AG09309 (cell line): ENCODE data around the gene KCTD1.

ENCODE experiments used
- DNase-seq: peaks from one replicate; pipeline ENCODE4 v3.0.0-alpha.2; 2010; ENCODE audit warnings: low read depth
- H3K4me3 ChIP-seq: 2 replicates; pipeline ENCODE4 v1.5.1; 2011; ENCODE audit warnings: mild to moderate bottlenecking, low read depth, low read length, moderate library complexity; ENCODE audit not compliant: control insufficient read depth
- TF ChIP-seq, protein P1 (sequence below): IDR thresholded peaks from 2 replicates; pipeline ENCODE4 v1.5.1; 2011; ENCODE audit warnings: mild to moderate bottlenecking, low read depth, low read length, inconsistent platforms; ENCODE audit not compliant: insufficient read depth, control insufficient read depth; ENCODE audit errors: missing control alignments

Gene KCTD1

DNA sequence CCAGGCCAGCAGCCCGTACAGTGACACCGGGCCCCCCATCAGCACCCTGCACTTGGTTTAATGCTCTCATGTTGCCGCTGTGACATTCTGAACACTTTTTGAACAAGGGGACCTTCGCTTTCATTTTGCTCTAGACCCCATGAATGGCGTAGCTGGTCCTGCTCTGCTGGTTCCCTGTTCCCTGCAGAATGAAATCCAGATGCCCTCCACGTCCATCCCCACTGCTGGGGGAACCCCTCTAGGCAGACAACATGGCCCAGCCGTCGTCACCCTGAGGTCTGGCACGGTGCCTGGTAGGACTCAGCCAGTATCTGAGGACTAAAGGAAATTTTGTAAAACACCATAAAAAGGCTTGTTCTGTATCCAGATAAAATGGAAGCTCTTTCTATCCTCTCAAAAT lies 128.6 kb downstream of the KCTD1 start:
- TF ChIP-seq, protein P1, sequence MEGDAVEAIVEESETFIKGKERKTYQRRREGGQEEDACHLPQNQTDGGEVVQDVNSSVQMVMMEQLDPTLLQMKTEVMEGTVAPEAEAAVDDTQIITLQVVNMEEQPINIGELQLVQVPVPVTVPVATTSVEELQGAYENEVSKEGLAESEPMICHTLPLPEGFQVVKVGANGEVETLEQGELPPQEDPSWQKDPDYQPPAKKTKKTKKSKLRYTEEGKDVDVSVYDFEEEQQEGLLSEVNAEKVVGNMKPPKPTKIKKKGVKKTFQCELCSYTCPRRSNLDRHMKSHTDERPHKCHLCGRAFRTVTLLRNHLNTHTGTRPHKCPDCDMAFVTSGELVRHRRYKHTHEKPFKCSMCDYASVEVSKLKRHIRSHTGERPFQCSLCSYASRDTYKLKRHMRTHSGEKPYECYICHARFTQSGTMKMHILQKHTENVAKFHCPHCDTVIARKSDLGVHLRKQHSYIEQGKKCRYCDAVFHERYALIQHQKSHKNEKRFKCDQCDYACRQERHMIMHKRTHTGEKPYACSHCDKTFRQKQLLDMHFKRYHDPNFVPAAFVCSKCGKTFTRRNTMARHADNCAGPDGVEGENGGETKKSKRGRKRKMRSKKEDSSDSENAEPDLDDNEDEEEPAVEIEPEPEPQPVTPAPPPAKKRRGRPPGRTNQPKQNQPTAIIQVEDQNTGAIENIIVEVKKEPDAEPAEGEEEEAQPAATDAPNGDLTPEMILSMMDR = no peak
- H3K4me3 ChIP-seq = no peak overlapping the region
- no peak for DNase-seq

DNA sequence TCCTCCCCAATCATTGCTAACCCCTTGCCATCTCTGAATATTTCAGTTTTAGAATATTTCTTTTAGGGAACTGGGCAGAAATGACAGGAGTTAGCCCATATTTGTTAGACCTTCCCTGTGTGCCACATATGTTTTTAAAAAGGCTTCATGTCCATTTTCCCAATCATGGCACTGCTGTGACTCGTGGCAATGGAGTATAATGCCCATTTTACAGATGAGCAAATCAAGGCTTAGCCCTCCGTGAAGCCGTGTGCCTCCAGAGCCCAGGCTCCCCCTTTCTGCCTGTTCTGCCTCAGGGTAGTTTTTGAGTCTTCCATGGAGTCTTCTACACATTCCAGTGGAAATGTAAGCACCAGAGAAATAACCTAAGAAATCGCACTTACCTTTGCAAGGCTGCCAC lies 130.1 kb downstream of the KCTD1 start:
- no peak overlapping the region for H3K4me3 ChIP-seq
- TF ChIP-seq, protein P1 = no peak
- DNase-seq = no peak

- TF ChIP-seq, protein P1 = no peak
- no peak for DNase-seq
- H3K4me3 ChIP-seq = no peak overlapping the region
These were observed 131.2 kb downstream of the KCTD1 start for GRCh38 chr18:26417190-26417589.

- no peak overlapping the region for H3K4me3 ChIP-seq
- TF ChIP-seq, protein P1 = no peak
- no peak for DNase-seq
These were observed 131.7 kb downstream of the KCTD1 start for GRCh38 chr18:26416652-26417150.

- TF ChIP-seq, protein P1 = no peak
- H3K4me3 ChIP-seq = no peak overlapping the region
- DNase-seq = no peak
These were observed 132.7 kb downstream of the KCTD1 start for GRCh38 chr18:26415631-26416030.

DNA sequence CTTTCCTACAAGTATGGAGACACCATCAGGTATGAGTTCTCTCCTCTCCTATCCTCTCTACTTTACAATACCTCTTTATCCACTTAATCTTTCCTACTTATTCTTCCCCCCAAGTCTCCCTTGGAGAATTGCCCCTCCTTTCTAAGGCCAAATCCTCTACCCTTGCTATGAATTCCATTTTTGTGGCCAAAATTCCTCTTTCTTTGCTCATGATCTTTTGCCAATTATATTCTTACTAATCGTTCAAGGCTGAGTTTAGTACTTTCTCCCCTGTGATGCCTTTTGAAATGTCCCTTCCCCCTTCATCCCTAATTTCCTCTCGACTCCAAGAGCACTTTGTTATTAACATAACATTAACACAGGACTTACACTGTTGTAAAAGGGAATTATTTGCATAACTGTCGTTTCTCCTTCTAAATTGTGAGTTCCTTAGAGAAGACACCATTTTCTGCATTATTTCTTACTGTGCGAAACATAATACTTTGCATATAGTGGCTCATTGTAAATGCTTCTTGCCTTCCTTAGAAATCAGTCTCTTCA lies 133.4 kb downstream of the KCTD1 start:
- DNase-seq = no peak
- TF ChIP-seq, protein P1 = no peak

DNA sequence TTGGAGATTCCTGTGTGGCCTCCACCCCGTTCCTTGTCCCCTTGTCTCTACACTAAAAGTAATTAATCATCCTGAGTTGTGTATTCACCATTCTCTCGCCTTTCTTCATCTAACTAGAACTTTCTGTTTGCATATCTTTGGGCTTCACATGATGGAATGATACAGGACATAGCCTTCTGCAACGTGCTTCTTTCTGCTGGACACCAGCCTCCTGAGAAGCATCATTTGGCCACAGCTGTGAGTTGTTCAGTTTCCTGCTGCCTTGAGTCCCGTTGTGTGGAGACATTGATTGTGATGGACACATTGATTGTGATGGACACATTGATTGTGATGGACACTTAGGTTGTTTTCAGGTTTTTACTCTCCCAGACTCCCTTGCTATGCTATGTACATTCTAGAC lies 139.3 kb downstream of the KCTD1 start:
- TF ChIP-seq, protein P1 = no peak
- no peak overlapping the region for H3K4me3 ChIP-seq
- no peak for DNase-seq

More for the DNA sequence above, 133.4 kb downstream of the KCTD1 start:
- H3K4me3 ChIP-seq = no peak overlapping the region
